K562 (cell line): Measurements from ENCODE around the gene MCM5.

ENCODE experiments used
- FOXK2 ChIP-seq, 2 experiments: fragments of 450-650 bp; IDR thresholded peaks in 1 of 2; conservative IDR thresholded peaks in 1 of 2; 2 replicates each; pipeline ENCODE4 v1.6.1; 2016; ENCODE audit warnings: low read depth in 2 of 2, mild to moderate bottlenecking in 1 of 2
- GATAD2B ChIP-seq: fragments of 450-650 bp; IDR thresholded peaks from 2 replicates; pipeline ENCODE4 v1.6.1; 2017; ENCODE audit warnings: mild to moderate bottlenecking, borderline replicate concordance
- POLR2A ChIP-seq: fragments of 450-650 bp; conservative IDR thresholded peaks from 2 replicates; pipeline ENCODE4 v1.6.1; 2016
- SIX5 ChIP-seq, 2 experiments: IDR thresholded peaks; 2 replicates each; pipeline ENCODE4 v1.6.1; 2011; ENCODE audit warnings: low read length in 2 of 2, borderline replicate concordance in 1 of 2, low read depth in 1 of 2, mild to moderate bottlenecking in 1 of 2, moderate library complexity in 1 of 2; ENCODE audit not compliant: insufficient read depth in 1 of 2
- SP1 ChIP-seq: sonication (generic); formaldehyde crosslinking; IDR thresholded peaks from 2 replicates; pipeline ENCODE4 v1.8.1; 2022; ENCODE audit warnings: mild to moderate bottlenecking, missing genetic modification reagents
- TAF1 ChIP-seq: IDR thresholded peaks from 2 replicates; pipeline ENCODE4 v1.6.1; 2011; ENCODE audit warnings: mild to moderate bottlenecking, low read length, moderate library complexity; ENCODE audit not compliant: insufficient read depth, control insufficient read depth, severe bottlenecking; ENCODE audit errors: extremely low read depth
- ZNF121 ChIP-seq: sonication (generic); formaldehyde crosslinking; conservative IDR thresholded peaks from 2 replicates; pipeline ENCODE4 v1.8.0; 2022; ENCODE audit warnings: missing genetic modification reagents
- ZNF274 ChIP-seq: IDR thresholded peaks from 2 replicates; pipeline ENCODE4 v1.6.1; 2011; ENCODE audit warnings: low read depth, mild to moderate bottlenecking, low read length, moderate library complexity, borderline replicate concordance
- TF ChIP-seq, protein P1 (sequence below), 3 experiments: IDR thresholded peaks in 2 of 3; conservative IDR thresholded peaks in 1 of 3; 2 replicates each; pipeline ENCODE4 v1.5.1; 2011 to 2012; ENCODE audit warnings: low read length in 3 of 3, mild to moderate bottlenecking in 3 of 3, control low read depth in 2 of 3, improper control_type of control experiment in 1 of 3, inconsistent platforms in 1 of 3, low read depth in 1 of 3, mixed read lengths in 1 of 3, moderate library complexity in 1 of 3; ENCODE audit not compliant: insufficient read depth in 2 of 3
- TF ChIP-seq, protein P2 (sequence below): fragments of 250-450 bp; sonication (Bioruptor Pico); IDR thresholded peaks from 2 replicates; pipeline ENCODE4 v1.8.0; 2022; ENCODE audit warnings: moderate library complexity, mild to moderate bottlenecking, inconsistent platforms

DNA sequence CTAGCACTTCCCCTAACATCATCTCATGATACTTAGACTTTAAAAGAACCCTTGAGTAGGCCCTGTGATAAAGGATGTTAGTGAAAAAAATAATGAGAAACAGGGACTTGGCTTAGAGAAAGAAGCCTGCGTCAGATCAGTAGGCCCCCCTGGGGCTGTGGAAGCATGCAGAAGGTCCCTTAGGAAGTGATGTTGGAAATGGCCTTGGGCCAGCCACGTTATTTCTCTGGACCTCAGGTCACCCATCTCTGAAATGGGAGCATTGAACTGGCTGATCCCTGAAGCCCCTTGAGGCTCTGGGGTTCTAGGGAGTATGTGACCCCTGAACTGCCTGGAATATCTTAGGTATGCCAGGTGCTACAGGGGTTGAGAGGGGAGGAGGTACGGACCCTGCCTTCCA, 40.2 kb downstream of the MCM5 start:
- no peak for TF ChIP-seq GATAD2B
- no peak for TF ChIP-seq POLR2A
- TF ChIP-seq, protein P1, sequence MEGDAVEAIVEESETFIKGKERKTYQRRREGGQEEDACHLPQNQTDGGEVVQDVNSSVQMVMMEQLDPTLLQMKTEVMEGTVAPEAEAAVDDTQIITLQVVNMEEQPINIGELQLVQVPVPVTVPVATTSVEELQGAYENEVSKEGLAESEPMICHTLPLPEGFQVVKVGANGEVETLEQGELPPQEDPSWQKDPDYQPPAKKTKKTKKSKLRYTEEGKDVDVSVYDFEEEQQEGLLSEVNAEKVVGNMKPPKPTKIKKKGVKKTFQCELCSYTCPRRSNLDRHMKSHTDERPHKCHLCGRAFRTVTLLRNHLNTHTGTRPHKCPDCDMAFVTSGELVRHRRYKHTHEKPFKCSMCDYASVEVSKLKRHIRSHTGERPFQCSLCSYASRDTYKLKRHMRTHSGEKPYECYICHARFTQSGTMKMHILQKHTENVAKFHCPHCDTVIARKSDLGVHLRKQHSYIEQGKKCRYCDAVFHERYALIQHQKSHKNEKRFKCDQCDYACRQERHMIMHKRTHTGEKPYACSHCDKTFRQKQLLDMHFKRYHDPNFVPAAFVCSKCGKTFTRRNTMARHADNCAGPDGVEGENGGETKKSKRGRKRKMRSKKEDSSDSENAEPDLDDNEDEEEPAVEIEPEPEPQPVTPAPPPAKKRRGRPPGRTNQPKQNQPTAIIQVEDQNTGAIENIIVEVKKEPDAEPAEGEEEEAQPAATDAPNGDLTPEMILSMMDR (IDR thresholded peaks at IDR 0.05 in 2 of 3, conservative IDR thresholded peaks at IDR 0.05 in 1 of 3; ENCODE audit: insufficient read depth in 2 of 3, low read depth in 1 of 3, low read length in 3 of 3) = no peak
- no peak for TF ChIP-seq SP1 (CRISPR knock-in tag)
- no peak for TF ChIP-seq SIX5 (IDR thresholded peaks at IDR 0.05; ENCODE audit: borderline replicate concordance in 1 of 2, insufficient read depth in 1 of 2, low read depth in 1 of 2, low read length in 2 of 2)
- TF ChIP-seq, protein P2, sequence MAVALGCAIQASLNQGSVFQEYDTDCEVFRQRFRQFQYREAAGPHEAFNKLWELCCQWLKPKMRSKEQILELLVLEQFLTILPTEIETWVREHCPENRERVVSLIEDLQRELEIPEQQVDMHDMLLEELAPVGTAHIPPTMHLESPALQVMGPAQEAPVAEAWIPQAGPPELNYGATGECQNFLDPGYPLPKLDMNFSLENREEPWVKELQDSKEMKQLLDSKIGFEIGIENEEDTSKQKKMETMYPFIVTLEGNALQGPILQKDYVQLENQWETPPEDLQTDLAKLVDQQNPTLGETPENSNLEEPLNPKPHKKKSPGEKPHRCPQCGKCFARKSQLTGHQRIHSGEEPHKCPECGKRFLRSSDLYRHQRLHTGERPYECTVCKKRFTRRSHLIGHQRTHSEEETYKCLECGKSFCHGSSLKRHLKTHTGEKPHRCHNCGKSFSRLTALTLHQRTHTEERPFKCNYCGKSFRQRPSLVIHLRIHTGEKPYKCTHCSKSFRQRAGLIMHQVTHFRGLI (CRISPR knock-in tag) = no peak
- no peak for TF ChIP-seq ZNF121 (CRISPR knock-in tag)
- no peak for TF ChIP-seq FOXK2 (conservative IDR thresholded peaks at IDR 0.05 in 1 of 2, IDR thresholded peaks at IDR 0.05 in 1 of 2; ENCODE audit: low read depth in 2 of 2)
- TF ChIP-seq TAF1 = no peak
- TF ChIP-seq ZNF274 = no peak
